BLaER1 (cell line): ENCODE data around the gene ATP10B.

Source experiments
- H3K27ac ChIP-seq: shearing (Covaris generic); formaldehyde crosslinking; 2 replicates; pipeline ENCODE4 v1.8.1; 2022
- H3K27me3 ChIP-seq: shearing (Covaris generic); formaldehyde crosslinking; 2 replicates; pipeline ENCODE4 v1.8.1; 2022
- H3K36me3 ChIP-seq: shearing (Covaris generic); formaldehyde crosslinking; 2 replicates; pipeline ENCODE4 v1.8.1; 2022
- H3K4me1 ChIP-seq: shearing (Covaris generic); formaldehyde crosslinking; 2 replicates; pipeline ENCODE4 v1.8.1; 2022
- H3K4me2 ChIP-seq: shearing (Covaris generic); formaldehyde crosslinking; 2 replicates; pipeline ENCODE4 v1.8.1; 2022
- H3K4me3 ChIP-seq: shearing (Covaris generic); formaldehyde crosslinking; 2 replicates; pipeline ENCODE4 v1.8.1; 2022
- H3K9ac ChIP-seq: shearing (Covaris generic); formaldehyde crosslinking; 2 replicates; pipeline ENCODE4 v1.8.1; 2022
- H3K9me3 ChIP-seq: shearing (Covaris generic); formaldehyde crosslinking; 2 replicates; pipeline ENCODE4 v1.8.1; 2022
- H4K20me1 ChIP-seq: shearing (Covaris generic); formaldehyde crosslinking; 2 replicates; pipeline ENCODE4 v1.8.1; 2022
- Cebpa-rat ChIP-seq: shearing (Covaris generic); IDR thresholded peaks from 2 replicates; pipeline ENCODE4 v1.8.1; 2022

The ATP10B gene

DNA sequence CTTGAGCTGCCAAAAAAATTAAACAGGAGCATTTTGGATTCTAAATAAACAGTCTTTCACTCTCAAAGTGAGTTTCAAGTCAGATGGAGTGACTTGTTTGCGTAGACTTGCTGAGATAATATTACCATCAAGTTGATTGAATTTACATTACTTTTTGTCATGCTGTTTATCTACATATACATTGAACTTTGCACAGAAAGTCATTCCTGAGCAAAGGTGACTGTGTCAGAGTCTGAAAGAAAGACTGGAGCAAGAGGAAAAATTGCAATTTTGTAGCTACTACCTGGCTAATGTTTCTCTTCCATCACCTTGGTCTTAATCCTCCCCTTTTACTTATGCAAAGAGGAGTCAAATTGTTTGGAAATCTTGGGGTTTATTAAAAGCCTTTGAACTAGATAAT lies 251.0 kb downstream of the ATP10B start:
- H3K27me3 ChIP-seq = no peaks in the 10 kb centered on the region
- no peaks in the 10 kb centered on the region for H4K20me1 ChIP-seq
- TF ChIP-seq Cebpa-rat = no peak
- no peak overlapping the region for H3K9ac ChIP-seq
- no peak overlapping the region for H3K27ac ChIP-seq
- no peaks in the 10 kb centered on the region for H3K36me3 ChIP-seq
- H3K4me1 ChIP-seq = no peaks in the 10 kb centered on the region
- H3K4me2 ChIP-seq = no peak overlapping the region
- H3K9me3 ChIP-seq = no peaks in the 10 kb centered on the region
- no peak overlapping the region for H3K4me3 ChIP-seq

GRCh38 chr5:160573318-160573717 lies 278.7 kb downstream of the ATP10B start:
- Histone ChIP-seq H3K9me3 (no peaks in the 10 kb centered on the region; the same call in 1 of the 2 replicates), H3K4me2 (no peak overlapping the region), H3K27ac (no peak overlapping the region), H3K4me3 (no peak overlapping the region), H3K27me3 (no peaks in the 10 kb centered on the region), H3K4me1 (no peaks in the 10 kb centered on the region), H3K9ac (no peak overlapping the region), H3K36me3 (no peaks in the 10 kb centered on the region), H4K20me1 (no peaks in the 10 kb centered on the region)
- TF ChIP-seq Cebpa-rat = no peak

GRCh38 chr5:160567031-160567705 lies 284.8 kb downstream of the ATP10B start:
- no peak overlapping the region for H3K4me2 ChIP-seq
- no peaks in the 10 kb centered on the region for H3K9me3 ChIP-seq
- no peaks in the 10 kb centered on the region for H4K20me1 ChIP-seq
- no peak for TF ChIP-seq Cebpa-rat
- no peaks in the 10 kb centered on the region for H3K36me3 ChIP-seq
- H3K4me3 ChIP-seq = no peak overlapping the region
- no peak overlapping the region for H3K27ac ChIP-seq
- H3K9ac ChIP-seq = no peak overlapping the region
- H3K4me1 ChIP-seq = no peaks in the 10 kb centered on the region
- H3K27me3 ChIP-seq = no peaks in the 10 kb centered on the region

DNA sequence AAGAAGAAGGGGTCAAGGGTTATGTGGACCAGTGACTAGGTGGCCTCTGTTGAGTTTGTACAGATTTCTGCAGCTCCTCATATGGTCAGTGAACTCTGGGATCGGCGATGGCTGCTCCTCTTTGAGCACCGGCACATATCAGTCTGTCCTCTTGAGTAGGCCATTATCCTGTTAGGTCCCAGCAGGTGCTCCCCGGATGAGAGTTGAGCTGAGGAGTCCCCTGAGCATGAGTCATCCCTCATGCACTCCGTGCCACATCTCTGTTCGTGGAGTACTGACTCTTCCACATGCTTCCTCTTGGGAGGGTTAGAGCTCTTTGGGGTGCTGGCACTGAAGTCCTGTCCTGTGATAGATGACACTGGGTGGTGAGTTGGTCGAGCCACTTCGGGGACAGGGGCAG lies 286.6 kb downstream of the ATP10B start:
- no peak overlapping the region for H3K27ac ChIP-seq

GRCh38 chr5:160556846-160557245 lies 295.2 kb downstream of the ATP10B start:
- TF ChIP-seq Cebpa-rat = no peak
- H3K36me3 ChIP-seq = no peaks in the 10 kb centered on the region
- H3K27me3 ChIP-seq = no peaks in the 10 kb centered on the region
- H3K4me2 ChIP-seq = no peak overlapping the region
- H3K9ac ChIP-seq = no peak overlapping the region
- H3K4me1 ChIP-seq = no peaks in the 10 kb centered on the region
- H3K9me3 ChIP-seq = no peaks in the 10 kb centered on the region
- no peak overlapping the region for H3K4me3 ChIP-seq
- no peak overlapping the region for H3K27ac ChIP-seq
- H4K20me1 ChIP-seq = no peaks in the 10 kb centered on the region

More for the DNA sequence above, 286.6 kb downstream of the ATP10B start:
- TF ChIP-seq Cebpa-rat = no peak
- Histone ChIP-seq H3K4me1 (no peaks in the 10 kb centered on the region), H3K9ac (no peak overlapping the region), H3K4me3 (no peak overlapping the region), H3K4me2 (no peak overlapping the region), H3K27me3 (no peaks in the 10 kb centered on the region), H4K20me1 (no peaks in the 10 kb centered on the region), H3K36me3 (no peaks in the 10 kb centered on the region), H3K9me3 (no peaks in the 10 kb centered on the region)

- Histone ChIP-seq H3K9me3 (no peaks in the 10 kb centered on the region), H3K9ac (no peak overlapping the region), H3K36me3 (no peaks in the 10 kb centered on the region), H3K27me3 (no peaks in the 10 kb centered on the region), H4K20me1 (no peaks in the 10 kb centered on the region), H3K4me2 (no peak overlapping the region), H3K27ac (no peak overlapping the region), H3K4me3 (no peak overlapping the region), H3K4me1 (no peaks in the 10 kb centered on the region)
- no peak for TF ChIP-seq Cebpa-rat
Observed at GRCh38 chr5:160555971-160556631, 295.9 kb downstream of the ATP10B start.

DNA sequence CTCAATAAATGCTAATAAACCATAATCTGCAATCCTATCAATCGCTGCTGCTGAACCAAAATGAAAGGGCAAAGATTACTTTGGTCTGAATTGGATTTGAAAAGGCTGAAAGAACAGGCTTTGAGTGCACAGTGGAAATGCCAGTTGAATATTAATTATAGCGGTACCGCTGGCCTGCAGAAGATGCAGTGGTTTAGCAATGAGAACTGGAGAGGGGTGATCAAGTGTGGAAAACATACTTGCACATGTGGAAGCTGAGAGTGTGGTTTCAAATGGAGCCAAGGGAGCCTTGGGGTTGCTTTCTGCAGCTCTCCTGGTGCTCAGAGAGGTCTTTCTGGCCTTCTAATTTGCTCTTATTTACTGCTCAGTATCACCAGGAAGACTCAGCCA lies 296.4 kb downstream of the ATP10B start:
- no peak for TF ChIP-seq Cebpa-rat
- H3K36me3 ChIP-seq = no peaks in the 10 kb centered on the region
- no peaks in the 10 kb centered on the region for H3K4me1 ChIP-seq
- H3K27ac ChIP-seq = no peak overlapping the region
- no peak overlapping the region for H3K4me2 ChIP-seq
- no peaks in the 10 kb centered on the region for H3K27me3 ChIP-seq
- H3K9me3 ChIP-seq = no peaks in the 10 kb centered on the region
- no peak overlapping the region for H3K4me3 ChIP-seq
- H3K9ac ChIP-seq = no peak overlapping the region
- H4K20me1 ChIP-seq = no peaks in the 10 kb centered on the region

DNA sequence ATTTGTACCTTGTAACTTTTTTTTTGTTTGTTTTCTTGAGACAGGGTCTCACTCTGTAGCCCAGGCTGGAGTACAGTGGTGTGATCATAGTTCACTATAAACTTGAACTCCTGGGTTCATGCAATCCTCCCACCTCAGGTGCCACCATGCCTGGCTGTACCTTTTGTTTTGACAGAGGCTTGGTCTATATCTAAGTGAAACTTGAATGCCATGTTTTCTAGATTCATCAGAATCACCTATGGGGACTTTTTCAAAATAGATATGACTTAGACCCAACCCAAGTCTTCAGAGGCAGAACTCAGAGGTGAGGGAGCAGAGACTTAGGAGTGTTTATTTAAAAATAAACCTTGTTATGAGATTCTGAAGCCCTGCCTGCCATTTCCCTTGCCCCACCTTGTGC lies 301.9 kb downstream of the ATP10B start:
- Histone ChIP-seq H3K9me3 (peaks cover 8% of the 10 kb centered on the region; the same call in 1 of the 2 replicates), H3K36me3 (no peaks in the 10 kb centered on the region), H3K4me3 (no peak overlapping the region), H3K27ac (no peak overlapping the region), H3K9ac (no peak overlapping the region), H3K4me1 (no peaks in the 10 kb centered on the region), H4K20me1 (no peaks in the 10 kb centered on the region), H3K4me2 (no peak overlapping the region), H3K27me3 (no peaks in the 10 kb centered on the region)
- TF ChIP-seq Cebpa-rat = no peak

DNA sequence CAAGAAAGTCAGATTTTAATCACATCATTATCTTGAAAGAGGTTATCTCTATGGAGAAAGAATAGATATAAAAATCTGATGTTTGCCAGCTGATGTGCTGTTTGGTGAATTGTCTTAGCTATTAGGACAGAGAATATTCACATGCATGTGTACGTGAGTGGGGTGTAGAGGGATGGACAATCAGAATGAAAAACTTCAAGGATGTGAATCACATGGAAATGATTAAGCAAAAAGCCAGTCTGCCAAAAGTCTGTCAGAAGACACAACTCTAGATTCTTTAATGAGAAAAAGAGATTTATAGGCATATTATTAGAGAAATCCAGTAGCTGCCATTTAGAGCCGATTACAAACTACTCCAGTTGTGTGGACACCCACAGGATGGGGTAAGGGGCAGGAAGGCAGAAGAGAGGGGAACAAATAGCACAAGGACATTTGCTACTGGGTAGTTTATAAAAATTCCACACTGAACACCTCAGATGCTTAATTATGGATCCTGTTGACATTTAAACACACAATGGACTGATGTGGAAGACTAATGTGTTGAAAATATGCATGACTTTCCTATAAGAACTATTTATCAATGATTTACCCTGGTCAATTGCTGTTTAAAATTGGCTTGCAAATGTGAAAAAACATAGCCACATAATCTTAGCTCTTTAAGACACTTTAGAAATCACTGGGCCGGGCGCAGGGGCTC lies 302.9 kb downstream of the ATP10B start:
- no peaks in the 10 kb centered on the region for H3K36me3 ChIP-seq
- H3K27ac ChIP-seq = no peak overlapping the region
- no peaks in the 10 kb centered on the region for H4K20me1 ChIP-seq
- H3K4me2 ChIP-seq = no peak overlapping the region
- no peaks in the 10 kb centered on the region for H3K27me3 ChIP-seq
- H3K4me1 ChIP-seq = no peaks in the 10 kb centered on the region
- no peak overlapping the region for H3K9ac ChIP-seq
- no peak overlapping the region for H3K4me3 ChIP-seq
- peaks cover 8% of the 10 kb centered on the region; the same call in 1 of the 2 replicates for H3K9me3 ChIP-seq
- TF ChIP-seq Cebpa-rat = no peak

DNA sequence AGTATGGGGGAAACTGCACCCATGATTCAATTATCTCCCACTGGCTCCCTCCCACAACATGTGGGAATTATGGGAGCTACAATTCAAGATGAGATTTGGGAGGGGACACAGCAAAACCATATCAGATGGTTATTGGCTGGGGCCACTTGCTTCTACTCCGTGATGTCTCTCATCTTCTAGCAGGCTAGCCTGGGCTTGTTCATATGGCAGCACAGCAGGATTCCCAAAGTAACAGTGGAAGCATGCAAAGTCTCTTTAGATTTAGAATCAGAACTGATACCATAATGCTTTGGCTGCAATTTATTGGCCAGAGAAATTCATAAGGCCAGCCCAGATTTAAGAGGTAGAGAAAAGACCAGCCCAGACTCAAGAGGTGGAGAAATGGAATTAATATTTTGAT lies 304.1 kb downstream of the ATP10B start:
- H4K20me1 ChIP-seq = no peaks in the 10 kb centered on the region
- no peaks in the 10 kb centered on the region for H3K27me3 ChIP-seq
- no peak overlapping the region for H3K4me3 ChIP-seq
- H3K36me3 ChIP-seq = no peaks in the 10 kb centered on the region
- H3K9ac ChIP-seq = no peak overlapping the region
- H3K4me1 ChIP-seq = no peaks in the 10 kb centered on the region
- H3K4me2 ChIP-seq = no peak overlapping the region
- no peak for TF ChIP-seq Cebpa-rat
- no peak overlapping the region for H3K27ac ChIP-seq
- peaks cover 8% of the 10 kb centered on the region; the same call in 1 of the 2 replicates for H3K9me3 ChIP-seq
